PC-3 (cell line): Measurements from ENCODE around the gene HEMGN. TPM values are rescaled to one million over a fixed set of nuclear protein-coding genes. Genes with fewer than 3 reads are reported as not detected.

Experiments used
- ATAC-seq: fragments of 200-7000 bp; cut with Tn5 transposase; 2 replicates; pipeline ENCODE4 v1.9.1; 2020; ENCODE audit warnings: mild to moderate bottlenecking, moderate library complexity
- BruUV-seq: library from RNA; stranded (reverse); fragments of 400-500 nt; replicated peaks from 2 replicates; lab custom pipeline; 2021; lab: Mats Ljungman, UMichigan
- CTCF ChIA-PET: fragments of 300-600 bp; sonication (Branson Sonifier 250); formaldehyde crosslinking; loops from one replicate; lab custom pipeline; 2022; ENCODE audit warnings: antibody characterized with exemption; lab: Charles Lee
- POLR2A ChIA-PET: fragments of 300-600 bp; sonication (Branson Sonifier 250); formaldehyde crosslinking; loops from one replicate; lab custom pipeline; 2022; ENCODE audit warnings: antibody characterized with exemption; ENCODE audit not compliant: unreplicated experiment; lab: Charles Lee
- DNase-seq: peaks from one replicate; pipeline ENCODE4 v3.0.0-alpha.2; 2015
- H2AFZ ChIP-seq: fragments of 300-600 bp; sonication (generic); 2 replicates; pipeline ENCODE4 v1.6.0; 2016; ENCODE audit warnings: antibody characterized with exemption, low read length
- H3F3A ChIP-seq: fragments of 300-600 bp; sonication (generic); one replicate; pipeline ENCODE4 v1.6.0; 2017; ENCODE audit warnings: antibody characterized with exemption, low read length, control low read depth, mild to moderate bottlenecking; ENCODE audit not compliant: unreplicated experiment
- H3K27ac ChIP-seq: fragments of 300-600 bp; sonication (generic); 2 replicates; pipeline ENCODE4 v1.5.1; 2016; ENCODE audit warnings: mild to moderate bottlenecking, low read length
- H3K27me3 ChIP-seq: fragments of 300-600 bp; sonication (generic); 2 replicates; pipeline ENCODE4 v1.6.1; 2016; ENCODE audit warnings: low read length, mixed read lengths
- H3K36me3 ChIP-seq: fragments of 300-600 bp; sonication (generic); 2 replicates; pipeline ENCODE4 v1.6.1; 2016; ENCODE audit warnings: low read depth, mixed run types, low read length, mixed read lengths
- H3K4me1 ChIP-seq: fragments of 300-600 bp; sonication (generic); 2 replicates; pipeline ENCODE4 v1.5.1; 2016; ENCODE audit warnings: low read length; ENCODE audit not compliant: insufficient read depth
- H3K4me2 ChIP-seq: fragments of 300-600 bp; sonication (generic); 2 replicates; pipeline ENCODE4 v1.6.0; 2016; ENCODE audit warnings: low read length
- H3K4me3 ChIP-seq: fragments of 300-600 bp; sonication (generic); 2 replicates; pipeline ENCODE4 v1.5.1; 2016; ENCODE audit warnings: mild to moderate bottlenecking, low read length, mixed read lengths
- H3K79me2 ChIP-seq: fragments of 300-600 bp; sonication (generic); 2 replicates; pipeline ENCODE4 v1.6.1; 2017; ENCODE audit warnings: low read length, mixed read lengths
- H3K9ac ChIP-seq: fragments of 300-600 bp; sonication (generic); 2 replicates; pipeline ENCODE4 v1.6.0; 2016; ENCODE audit warnings: mild to moderate bottlenecking, low read length
- H3K9me2 ChIP-seq: fragments of 300-600 bp; sonication (generic); replicated peaks from 2 replicates; pipeline ENCODE4 v1.6.1; 2016; ENCODE audit warnings: mixed run types, low read length, mixed read lengths
- H3K9me3 ChIP-seq: fragments of 300-600 bp; sonication (generic); 2 replicates; pipeline ENCODE4 v1.6.1; 2016; ENCODE audit warnings: low read length, mixed read lengths
- H4K20me1 ChIP-seq: fragments of 300-600 bp; sonication (generic); 2 replicates; pipeline ENCODE4 v1.6.1; 2016; ENCODE audit warnings: low read length, mixed read lengths
- EZH2 ChIP-seq: fragments of 300-600 bp; sonication (generic); IDR thresholded peaks from one replicate; pipeline ENCODE4 v1.6.1; 2017; ENCODE audit warnings: antibody characterized with exemption, mild to moderate bottlenecking, low read length; ENCODE audit not compliant: unreplicated experiment
- EZH2phosphoT487 ChIP-seq: fragments of 300-600 bp; sonication (generic); IDR thresholded peaks from 2 replicates; pipeline ENCODE4 v1.6.1; 2018; ENCODE audit warnings: mild to moderate bottlenecking, antibody characterized with exemption, low read length, borderline replicate concordance
- intact Hi-C: fragments of 100-400 bp; cut with micrococcal nuclease; formaldehyde crosslinking; loops from 2 replicates; pipeline ENCODE4 v1.9.0; 2023
- total RNA-seq: library from RNA; depleted of rRNA; stranded (reverse); fragments of >200 nt; gene quantifications from 2 replicates; pipeline ENCODE4 v1.2.3, GENCODE V29; 2014
- TF ChIP-seq, protein P1 (sequence below): fragments of 300-600 bp; sonication (generic); conservative IDR thresholded peaks from 2 replicates; pipeline ENCODE4 v1.5.1; 2017; ENCODE audit warnings: antibody characterized with exemption, low read depth, mild to moderate bottlenecking, low read length

The HEMGN gene
- total RNA-seq, 1 experiment from 2014 or later, result not detected

DNA sequence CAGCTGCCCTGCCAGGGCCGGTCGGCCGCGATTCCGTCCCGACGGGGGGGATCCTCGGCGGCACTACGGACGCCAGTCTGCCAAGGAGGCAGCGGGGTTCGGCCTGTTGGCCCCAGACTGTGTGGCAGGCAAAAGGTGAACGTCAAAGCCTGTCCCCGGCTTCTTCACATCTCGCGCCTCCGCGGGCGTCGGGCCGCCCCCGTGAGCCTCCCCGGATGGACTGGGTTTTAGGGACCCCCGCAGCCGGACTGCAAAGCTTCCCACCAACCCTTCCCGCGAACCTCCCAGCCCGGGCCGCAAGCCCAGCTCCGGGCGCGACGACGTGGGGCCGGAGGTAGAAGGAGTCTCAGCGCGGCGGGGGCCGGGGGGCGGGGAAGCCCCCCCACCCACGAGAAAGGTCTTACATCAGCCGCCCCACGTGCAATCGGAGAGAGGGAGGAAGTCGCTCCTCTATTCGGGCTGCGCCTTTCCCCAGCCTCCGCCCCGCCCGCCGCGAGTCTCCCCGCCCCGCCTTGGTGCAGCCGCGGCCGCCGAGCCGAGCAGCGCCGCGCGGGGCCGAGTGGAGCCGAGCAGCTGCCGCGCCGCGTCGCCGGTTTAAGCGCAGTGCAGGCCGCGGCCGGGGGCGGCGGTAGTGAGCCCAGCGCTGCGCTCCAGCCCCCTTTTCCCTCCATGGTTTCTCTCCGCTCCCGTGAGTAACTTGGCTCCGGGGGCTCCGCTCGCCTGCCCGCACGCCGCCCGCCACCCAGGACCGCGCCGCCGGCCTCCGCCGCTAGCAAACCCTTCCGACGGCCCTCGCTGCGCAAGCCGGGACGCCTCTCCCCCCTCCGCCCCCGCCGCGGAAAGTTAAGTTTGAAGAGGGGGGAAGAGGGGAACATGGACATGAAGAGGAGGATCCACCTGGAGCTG, 45.0 kb upstream of the HEMGN start, which contains the start of gene ANP32B:
Gene ANP32B, plus strand, starts transcription at position 659 of the 906 bp plus-strand sequence. Its CDS starts 215 bp downstream, at position 874.
- H3K79me2 ChIP-seq, result peaks cover 50% of the 10 kb centered on the region
- intact Hi-C loops, result loop anchor here (2.0 kb wide), 2 partner anchors 60 to 74 kb away; partner anchors contain the start of genes NANS and TRMO
- H3F3A ChIP-seq, result no peaks in the 10 kb centered on the region
- peak within 1 kb of the TSS; percentile 93 for H3K4me2 ChIP-seq
- POLR2A ChIA-PET, result no interaction called here
- peaks cover 10% of the 10 kb centered on the region; the same call in 1 of the 2 replicates for H4K20me1 ChIP-seq
- no peaks in the 10 kb centered on the region for H3K9me2 ChIP-seq
- peak within 1 kb of the TSS; percentile 99 for H3K9ac ChIP-seq
- DNase-seq (peak; percentile 85), ATAC-seq (peak; percentile 82)
- TF ChIP-seq EZH2phosphoT487, result no peak
- no peak for TF ChIP-seq EZH2
- TF ChIP-seq, protein P1, sequence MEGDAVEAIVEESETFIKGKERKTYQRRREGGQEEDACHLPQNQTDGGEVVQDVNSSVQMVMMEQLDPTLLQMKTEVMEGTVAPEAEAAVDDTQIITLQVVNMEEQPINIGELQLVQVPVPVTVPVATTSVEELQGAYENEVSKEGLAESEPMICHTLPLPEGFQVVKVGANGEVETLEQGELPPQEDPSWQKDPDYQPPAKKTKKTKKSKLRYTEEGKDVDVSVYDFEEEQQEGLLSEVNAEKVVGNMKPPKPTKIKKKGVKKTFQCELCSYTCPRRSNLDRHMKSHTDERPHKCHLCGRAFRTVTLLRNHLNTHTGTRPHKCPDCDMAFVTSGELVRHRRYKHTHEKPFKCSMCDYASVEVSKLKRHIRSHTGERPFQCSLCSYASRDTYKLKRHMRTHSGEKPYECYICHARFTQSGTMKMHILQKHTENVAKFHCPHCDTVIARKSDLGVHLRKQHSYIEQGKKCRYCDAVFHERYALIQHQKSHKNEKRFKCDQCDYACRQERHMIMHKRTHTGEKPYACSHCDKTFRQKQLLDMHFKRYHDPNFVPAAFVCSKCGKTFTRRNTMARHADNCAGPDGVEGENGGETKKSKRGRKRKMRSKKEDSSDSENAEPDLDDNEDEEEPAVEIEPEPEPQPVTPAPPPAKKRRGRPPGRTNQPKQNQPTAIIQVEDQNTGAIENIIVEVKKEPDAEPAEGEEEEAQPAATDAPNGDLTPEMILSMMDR, result peak; percentile 47; the same call in 1 of the 2 replicates
- H3K27ac ChIP-seq, result peak within 1 kb of the TSS; percentile 81
- no peaks in the 10 kb centered on the region for H3K36me3 ChIP-seq
- H3K9me3 ChIP-seq, result no peaks in the 10 kb centered on the region
- H3K4me1 ChIP-seq, result peaks cover 21% of the 10 kb centered on the region
- CTCF ChIA-PET, result interaction anchor here (0.7 kb wide), 1 partner anchor 374 kb away, joined by 5 read pairs; no protein-coding TSS in a partner anchor
- H3K4me3 ChIP-seq, result peak within 1 kb of the TSS; percentile 92
- TSS peak; percentile 87 for BruUV-seq
- no peaks in the 10 kb centered on the region for H3K27me3 ChIP-seq
- H2AFZ ChIP-seq, result peak within 1 kb of the TSS; percentile 98

DNA sequence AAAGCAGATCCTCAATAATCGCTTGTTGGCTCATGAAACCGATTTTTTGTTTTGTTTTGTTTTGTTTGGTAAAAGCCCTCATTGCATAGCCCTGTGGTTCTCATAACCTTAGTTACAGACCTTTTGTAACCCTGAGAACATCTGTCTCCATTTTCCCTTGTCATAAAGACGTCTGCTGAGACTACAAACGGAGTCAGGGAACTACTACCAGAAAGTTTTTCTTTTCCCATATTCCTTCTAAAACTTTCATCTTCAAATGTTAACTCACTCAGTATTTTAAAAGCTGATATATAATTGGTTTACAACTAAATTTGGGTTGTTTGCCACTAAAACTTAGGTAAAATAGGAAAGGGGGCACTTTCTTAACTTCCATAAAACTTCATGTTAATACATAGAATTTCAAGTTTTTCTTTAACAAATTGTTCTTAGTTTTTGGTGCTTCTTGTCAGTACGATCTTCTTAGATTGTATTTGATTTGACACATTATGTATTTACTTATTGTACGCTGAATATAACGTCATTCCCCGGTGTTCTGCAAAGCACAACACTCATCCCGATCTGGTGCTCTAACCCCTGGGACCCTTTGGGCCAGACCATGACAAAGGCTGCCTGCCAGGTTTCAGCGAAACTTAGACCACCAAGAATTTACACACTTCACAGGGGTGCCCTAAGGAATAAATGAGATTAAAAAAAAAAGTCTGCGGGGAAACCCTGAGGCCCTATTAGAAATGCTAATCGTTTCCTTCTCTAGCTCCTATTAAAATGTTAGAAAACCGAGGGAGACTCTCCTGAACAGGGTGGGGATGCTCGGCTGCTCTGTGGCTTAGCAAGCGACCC, 44.1 kb upstream of the HEMGN start:
- TF ChIP-seq EZH2phosphoT487, result no peak
- TF ChIP-seq, protein P1, result no peak
- no peak for TF ChIP-seq EZH2
- DNase-seq, result no peak
- no TSS peak for BruUV-seq
- Histone ChIP-seq H3F3A (no peaks in the 10 kb centered on the region), H3K4me2 (peak overlapping the region; percentile 93), H3K27me3 (no peaks in the 10 kb centered on the region), H3K27ac (no peak overlapping the region), H3K36me3 (no peaks in the 10 kb centered on the region), H3K9me2 (no peaks in the 10 kb centered on the region), H2AFZ (peak overlapping the region; percentile 98), H3K79me2 (peaks cover 41% of the 10 kb centered on the region), H3K4me3 (peak overlapping the region; percentile 92), H3K9me3 (no peaks in the 10 kb centered on the region), H3K4me1 (peaks cover 21% of the 10 kb centered on the region), H4K20me1 (0 out of 2 replicates have a peak, but pooled peaks cover 7% of the 10 kb centered on the region), H3K9ac (peak overlapping the region; percentile 99)
- ChIA-PET CTCF (interaction anchor here (0.7 kb wide), 1 partner anchor 375 kb away, joined by 5 read pairs; no protein-coding TSS in a partner anchor), POLR2A (no interaction called here)
- intact Hi-C loops, result loop anchor here (2.0 kb wide), 2 partner anchors 59 to 75 kb away; partner anchors contain the start of genes NANS and TRMO
- no peak for ATAC-seq
